Lower leg skin (tissue), 4 donors: ENCODE measurements around the gene ZNF19. TPM values are rescaled to one million over a fixed set of nuclear protein-coding genes. Genes with fewer than 3 reads are reported as not detected.

Experiments used
- DNase-seq, 2 donors: peaks; one replicate each; pipeline ENCODE4 v3.0.0-alpha.2; 2019; ENCODE audit warnings: low spot score in 2 of 2
- H3K4me3 ChIP-seq: fragments of 200-600 bp; sonication (generic); 2 replicates; pipeline ENCODE4 v1.5.1; 2017; ENCODE audit warnings: mild to moderate bottlenecking, low read depth; ENCODE audit not compliant: poor library complexity, severe bottlenecking
- CTCF ChIP-seq, 3 donors: fragments of 450-650 bp; IDR thresholded peaks; one replicate each; pipeline ENCODE4 v1.5.1; 2016; ENCODE audit warnings: antibody characterized with exemption in 3 of 3, mild to moderate bottlenecking in 3 of 3, moderate library complexity in 2 of 3
- POLR2A ChIP-seq, 2 donors: fragments of 450-650 bp; IDR thresholded peaks; one replicate each; pipeline ENCODE4 v1.6.1; 2016 to 2017; ENCODE audit warnings: antibody characterized with exemption in 2 of 2, mild to moderate bottlenecking in 1 of 2, moderate library complexity in 1 of 2
- WGBS, 2 donors: methylation state at CpG; one replicate each; pipeline ENCODE4 v1.1.5; 2018; 5-methylcytosine and 5-hydroxymethylcytosine counted together
- intact Hi-C: fragments of 100-400 bp; cut with DNase I; formaldehyde crosslinking; loops from one replicate; pipeline ENCODE4 v1.15.0; 2023; ENCODE audit warnings: low total_unique reads
- total RNA-seq, 4 donors: library from RNA; depleted of rRNA; stranded (reverse); fragments of >200 nt; gene quantifications; one replicate each; pipeline ENCODE4 v1.1.0, GENCODE V29; 2016

The ZNF19 gene
- total RNA-seq, 4 donors from 2014 or later, result 0.84 to 4.2 (median 2.5) TPM

GRCh38 chr16:71441348-71442050 lies 47.6 kb downstream of the ZNF19 start:
- DNase-seq, result no peak
- no peak for TF ChIP-seq POLR2A (IDR thresholded peaks at IDR 0.05)
- no peak for TF ChIP-seq CTCF (IDR thresholded peaks at IDR 0.05)
- intact Hi-C loops, result no loop called here
- 37 to 74% methylated on average over 20 to 63 of the region's 71 CpGs for WGBS, 2 donors
- no peak overlapping the region for H3K4me3 ChIP-seq

- 66 to 76% methylated on average over 25 of the region's 25 CpGs for WGBS, 2 donors
Observed at GRCh38 chr16:71440669-71441347, 48.3 kb downstream of the ZNF19 start.

DNA sequence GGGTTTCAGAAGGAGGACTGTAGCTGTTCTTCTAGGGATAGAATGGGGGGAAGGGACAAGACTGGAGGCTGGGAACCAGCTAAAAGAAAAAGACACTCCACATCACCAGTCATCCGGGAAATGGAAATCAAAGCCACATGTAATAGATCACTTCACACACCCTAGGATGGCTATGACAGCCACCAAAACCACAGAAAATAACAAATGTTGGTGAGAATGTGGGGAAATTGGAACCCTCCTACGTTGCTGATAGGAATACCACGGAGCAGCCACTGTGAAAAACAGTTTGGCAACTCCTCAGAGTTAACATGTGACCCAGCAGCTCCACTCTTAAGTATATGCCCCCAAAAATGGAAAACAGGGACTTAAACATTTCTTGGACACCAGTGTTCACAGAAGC lies 49.6 kb downstream of the ZNF19 start:
- no peak overlapping the region for H3K4me3 ChIP-seq
- TF ChIP-seq CTCF (IDR thresholded peaks at IDR 0.05), result no peak
- no peak for TF ChIP-seq POLR2A (IDR thresholded peaks at IDR 0.05)
- intact Hi-C loops, result no loop called here
- 29 to 40% methylated on average over 3 of the region's 3 CpGs for WGBS, 2 donors
- DNase-seq, result no peak

More at GRCh38 chr16:71440669-71441347, 48.3 kb downstream of the ZNF19 start:
- no peak for DNase-seq
- no peak overlapping the region for H3K4me3 ChIP-seq
- intact Hi-C loops, result no loop called here
- TF ChIP-seq POLR2A (IDR thresholded peaks at IDR 0.05), result no peak
- TF ChIP-seq CTCF (IDR thresholded peaks at IDR 0.05), result no peak

DNA sequence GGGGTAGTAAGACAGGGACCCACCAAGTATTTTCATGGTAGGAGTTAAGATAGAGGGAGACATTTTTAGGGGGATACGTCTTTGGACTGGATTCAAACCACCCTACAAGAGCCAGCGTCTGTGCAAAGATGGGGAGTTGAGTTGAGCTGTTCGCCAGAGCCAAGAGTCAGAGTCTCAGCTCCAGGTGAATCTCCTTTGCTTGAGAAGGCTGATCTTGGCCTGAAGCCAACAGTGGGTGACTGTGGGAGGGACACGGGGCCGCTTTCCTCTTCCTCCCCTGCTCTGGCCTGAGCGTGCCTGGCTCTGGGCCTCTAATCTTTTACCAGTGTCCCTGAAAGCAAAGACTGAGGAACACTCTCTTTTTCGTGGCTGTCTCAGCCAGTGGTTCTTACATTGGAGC lies 52.7 kb downstream of the ZNF19 start:
- DNase-seq, result no peak
- no peak overlapping the region for H3K4me3 ChIP-seq
- intact Hi-C loops, result no loop called here
- 75 to 82% methylated on average over 7 of the region's 7 CpGs for WGBS, 2 donors
- TF ChIP-seq CTCF (IDR thresholded peaks at IDR 0.05) (no peak), POLR2A (IDR thresholded peaks at IDR 0.05) (no peak)

DNA sequence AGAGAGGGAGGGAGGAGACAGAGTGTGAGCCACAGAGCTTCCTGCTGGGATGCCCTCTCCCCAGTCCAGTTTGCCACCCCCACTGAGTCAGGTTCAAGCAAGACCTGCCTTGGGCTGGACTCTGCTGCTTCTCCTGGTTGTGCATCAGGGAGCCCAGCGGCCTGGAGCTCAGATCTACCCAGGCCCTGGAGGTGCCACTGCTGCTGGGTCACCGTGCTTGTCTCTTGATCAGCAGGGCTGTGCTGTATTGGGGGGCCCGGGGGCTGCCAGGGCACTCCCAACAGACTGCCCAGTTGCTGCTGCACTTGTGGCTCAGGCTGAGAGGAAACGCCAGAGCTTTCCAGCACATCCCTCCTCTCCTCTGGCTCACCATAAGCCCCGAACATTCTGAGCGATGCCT lies 56.2 kb downstream of the ZNF19 start:
- H3K4me3 ChIP-seq, result no peak overlapping the region
- intact Hi-C loops, result no loop called here
- 77 to 79% methylated on average over 5 to 6 of the region's 6 CpGs for WGBS, 2 donors
- peak in 1 of 2 donors; percentile 37 for DNase-seq
- TF ChIP-seq POLR2A (IDR thresholded peaks at IDR 0.05), result no peak

DNA sequence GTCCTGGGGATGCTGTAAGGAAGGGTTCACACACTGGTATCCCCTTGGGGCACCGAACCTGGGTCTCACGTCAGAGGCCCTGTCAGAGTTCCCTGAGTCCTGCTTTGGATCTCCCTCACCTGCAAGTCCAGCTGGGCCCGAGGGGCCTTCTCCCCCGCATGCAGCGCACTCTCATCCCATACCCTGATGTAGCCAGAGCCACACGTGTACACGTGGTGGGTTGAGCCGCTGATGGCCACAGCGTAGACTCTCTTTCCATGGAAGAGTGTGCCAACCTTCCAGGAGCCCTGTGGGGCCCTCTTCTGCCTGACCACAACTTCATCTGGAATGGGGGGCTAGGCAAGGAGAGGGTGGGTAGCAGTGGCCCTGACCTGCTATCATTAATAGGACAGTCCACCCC lies 57.1 kb downstream of the ZNF19 start:
- DNase-seq, result no peak
- no peak overlapping the region for H3K4me3 ChIP-seq
- WGBS, 2 donors, result 89 to 92% methylated on average over 9 of the region's 9 CpGs
- no peak for TF ChIP-seq POLR2A (IDR thresholded peaks at IDR 0.05)
- no peak for TF ChIP-seq CTCF (IDR thresholded peaks at IDR 0.05)
- intact Hi-C loops, result no loop called here
